Stimulated activated naive B cell treated with anti-CD40 and anti-IgM and Interleukin-4, amounts not matched to agents 10 μg/mL and 1 μg/mL and 100 μg/mL, for 72 hours (primary cell): ENCODE measurements around the gene MR1.
"Not testable (repeated sequence)": the region's sequence is repeated elsewhere in the genome, so short reads cannot be mapped to it uniquely, and the experiment has no call there.

Experiments used
- ATAC-seq, 2 donors: fragments of 150-1000 bp; cut with Tn5 transposase; replicated peaks; 2 replicates each; pipeline ENCODE4 v1.10.0; 2021; ENCODE audit warnings: moderate library complexity in 1 of 2
- DNase-seq: peaks from one replicate; pipeline ENCODE4 v3.0.0; 2021
- H3K27ac Mint-ChIP-seq: one replicate; pipeline ENCODE4 v1.8.0; 2022; ENCODE audit warnings: mild to moderate bottlenecking, mixed read lengths
- H3K27me3 Mint-ChIP-seq, 2 donors: one replicate each; pipeline ENCODE4 v1.8.0; 2022; ENCODE audit warnings: mixed read lengths in 2 of 2
- H3K36me3 Mint-ChIP-seq, 2 donors: one replicate each; pipeline ENCODE4 v1.8.0; 2022; ENCODE audit warnings: mixed read lengths in 2 of 2, mild to moderate bottlenecking in 1 of 2
- H3K4me1 Mint-ChIP-seq, 2 donors: one replicate each; pipeline ENCODE4 v1.8.0; 2022; ENCODE audit warnings: mixed read lengths in 2 of 2, mild to moderate bottlenecking in 1 of 2
- H3K4me3 Mint-ChIP-seq, 2 donors: one replicate each; pipeline ENCODE4 v1.8.0; 2022; ENCODE audit warnings: mild to moderate bottlenecking in 2 of 2, mixed read lengths in 2 of 2, moderate library complexity in 1 of 2
- H3K9me3 Mint-ChIP-seq, 2 donors: one replicate each; pipeline ENCODE4 v1.8.0; 2022; ENCODE audit warnings: mixed read lengths in 2 of 2, mild to moderate bottlenecking in 1 of 2

The MR1 gene

DNA sequence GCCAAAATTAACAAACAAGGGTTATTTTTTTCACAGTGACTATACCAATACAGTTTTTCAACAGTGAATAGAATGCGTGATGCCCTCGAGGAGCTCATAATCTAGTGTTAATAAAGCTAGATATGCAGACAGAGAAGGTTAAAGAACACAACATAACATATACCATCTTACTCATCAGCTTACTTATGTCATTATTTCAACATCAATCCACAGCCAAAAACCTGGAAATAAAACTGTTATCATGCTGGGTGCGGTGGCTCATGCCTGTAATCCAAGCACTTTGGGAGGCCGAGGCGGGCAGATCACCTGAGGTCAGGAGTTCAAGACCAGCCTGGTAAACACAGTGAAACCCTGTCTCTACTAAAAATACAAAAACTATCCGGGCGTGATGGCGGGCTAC, 17.2 kb upstream of the MR1 start:
- H3K36me3 Mint-ChIP-seq, result peaks cover 23 to 28% of the 10 kb centered on the region in 2 donors
- no peak overlapping the region for H3K4me3 Mint-ChIP-seq
- H3K9me3 Mint-ChIP-seq, result peaks cover 0 to 2% of the 10 kb centered on the region in 2 donors
- no peaks in the 10 kb centered on the region for H3K27me3 Mint-ChIP-seq
- ATAC-seq (no peak), DNase-seq (no peak)
- peaks cover 25 to 32% of the 10 kb centered on the region in 2 donors for H3K4me1 Mint-ChIP-seq
- no peak overlapping the region for H3K27ac Mint-ChIP-seq

GRCh38 chr1:181018901-181019681, 14.7 kb upstream of the MR1 start:
- ATAC-seq (no peak), DNase-seq (no peak)
- H3K36me3 Mint-ChIP-seq, result peaks cover 15 to 20% of the 10 kb centered on the region in 2 donors
- H3K9me3 Mint-ChIP-seq, result no peaks in the 10 kb centered on the region
- H3K27me3 Mint-ChIP-seq, result no peaks in the 10 kb centered on the region
- H3K27ac Mint-ChIP-seq, result peak overlapping the region; percentile 80
- peaks cover 18 to 41% of the 10 kb centered on the region in 2 donors for H3K4me1 Mint-ChIP-seq
- peak overlapping the region; percentile 1 to 34 for H3K4me3 Mint-ChIP-seq

DNA sequence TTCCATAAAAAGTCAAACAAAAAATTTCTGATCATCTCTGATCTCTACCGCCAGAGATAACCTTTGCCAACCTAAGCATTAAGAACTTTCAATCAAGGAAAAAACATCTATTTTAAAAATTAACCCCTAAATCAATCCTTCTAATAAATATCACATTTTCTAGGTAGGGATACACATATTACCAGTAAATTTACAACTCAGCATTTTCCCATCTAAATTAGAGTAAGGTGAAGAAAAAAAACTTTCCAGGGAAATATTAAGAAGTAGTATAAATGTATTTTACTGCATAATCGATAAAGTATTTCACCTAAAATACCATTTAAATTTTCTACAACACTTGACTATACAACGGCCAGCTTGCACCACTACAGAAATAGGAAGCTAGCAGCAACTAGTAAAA, 12.6 kb upstream of the MR1 start:
- ATAC-seq (no peak), DNase-seq (no peak)
- Mint-ChIP-seq H3K4me3 (peak overlapping the region; percentile 88 to 93), H3K27me3 (no peaks in the 10 kb centered on the region), H3K36me3 (peaks cover 15 to 20% of the 10 kb centered on the region in 2 donors), H3K4me1 (peaks cover 18 to 41% of the 10 kb centered on the region in 2 donors), H3K27ac (no peak overlapping the region), H3K9me3 (no peaks in the 10 kb centered on the region)

DNA sequence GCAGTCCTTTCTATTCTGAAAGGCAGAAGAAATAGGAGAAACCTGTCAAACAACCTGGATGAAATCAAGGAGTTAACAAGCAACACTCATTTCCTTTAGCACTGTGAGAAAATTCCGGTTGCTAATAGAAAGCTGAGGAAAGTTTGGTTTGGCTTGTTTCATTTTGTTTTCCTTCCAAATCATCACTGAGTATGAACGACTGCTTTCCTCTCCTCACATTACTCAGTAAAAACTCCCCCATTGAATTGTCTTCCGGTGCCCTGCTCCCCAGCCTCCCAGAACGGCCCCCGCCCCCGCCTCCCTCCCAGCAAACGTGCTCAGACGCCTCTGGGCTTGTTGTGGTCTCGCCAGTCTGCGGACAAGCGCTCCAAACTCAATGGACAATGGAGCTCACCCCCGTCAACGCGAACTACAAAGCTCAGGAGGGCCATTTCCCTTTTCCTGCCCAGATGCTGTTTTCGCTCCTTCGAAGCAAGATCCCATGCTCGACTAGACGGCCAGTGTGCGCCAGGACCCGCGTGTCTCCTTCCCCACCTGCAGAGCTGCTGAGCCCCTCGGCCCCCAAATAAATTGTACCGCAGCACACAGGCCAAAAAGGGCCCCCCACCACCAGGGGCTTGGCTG, 11.9 kb upstream of the MR1 start:
- peaks cover 18 to 41% of the 10 kb centered on the region in 2 donors for H3K4me1 Mint-ChIP-seq
- H3K36me3 Mint-ChIP-seq, result peaks cover 13 to 20% of the 10 kb centered on the region in 2 donors
- peak overlapping the region; percentile 96 for H3K27ac Mint-ChIP-seq
- DNase-seq (peak; percentile 42), ATAC-seq (peak; percentile 46 to 65)
- H3K27me3 Mint-ChIP-seq, result no peaks in the 10 kb centered on the region
- H3K4me3 Mint-ChIP-seq, result peak overlapping the region; percentile 88 to 93
- no peaks in the 10 kb centered on the region for H3K9me3 Mint-ChIP-seq

DNA sequence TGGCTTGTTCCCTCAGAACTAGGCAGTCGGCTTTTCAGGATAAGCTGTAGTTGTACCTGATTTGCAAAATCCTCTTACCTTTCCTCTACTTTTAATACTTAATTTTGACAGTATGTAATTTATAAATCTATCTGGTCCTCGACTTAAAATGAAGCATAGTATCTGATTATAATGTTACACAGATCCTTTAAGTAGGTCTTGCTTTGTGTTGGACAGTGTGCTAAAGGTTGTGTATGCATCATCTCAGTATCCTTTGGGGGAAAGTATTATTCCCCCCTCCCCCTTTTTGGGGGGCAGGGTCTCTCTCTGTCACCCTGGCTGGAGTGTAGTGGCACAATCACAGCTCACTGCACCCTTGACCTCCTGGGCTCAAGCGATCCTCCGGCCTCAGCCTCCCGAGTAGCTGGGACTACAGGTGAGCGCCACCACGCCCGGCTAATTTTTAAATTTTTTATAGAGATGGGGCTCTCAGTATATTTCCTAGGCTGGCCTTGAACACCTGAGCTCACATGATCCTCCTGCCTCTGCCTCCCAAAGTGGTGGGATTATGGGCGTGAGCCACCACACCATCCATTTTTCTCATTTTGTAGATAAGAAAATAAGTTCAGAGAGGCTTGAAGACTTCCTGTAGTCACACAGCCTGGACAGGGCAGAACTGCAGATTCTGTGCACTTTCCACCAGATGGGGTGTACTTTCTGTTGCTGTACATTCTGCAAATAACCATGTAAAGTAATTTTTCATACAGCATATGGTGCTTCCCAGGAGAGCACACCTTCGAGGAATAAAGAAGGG, 10.3 kb upstream of the MR1 start:
- H3K4me3 Mint-ChIP-seq, result peak overlapping the region; percentile 88 to 93
- peaks cover 9 to 14% of the 10 kb centered on the region in 2 donors for H3K36me3 Mint-ChIP-seq
- H3K27me3 Mint-ChIP-seq, result no peaks in the 10 kb centered on the region
- H3K27ac Mint-ChIP-seq, result peak overlapping the region; percentile 96
- DNase-seq, result no peak
- H3K4me1 Mint-ChIP-seq, result peaks cover 20 to 42% of the 10 kb centered on the region in 2 donors
- no peaks in the 10 kb centered on the region for H3K9me3 Mint-ChIP-seq
- no peak for ATAC-seq

GRCh38 chr1:181028196-181028595, 5.6 kb upstream of the MR1 start:
- H3K4me1 Mint-ChIP-seq, result peaks cover 16 to 25% of the 10 kb centered on the region in 2 donors
- no peaks in the 10 kb centered on the region for H3K27me3 Mint-ChIP-seq
- H3K36me3 Mint-ChIP-seq, result peaks cover 0 to 6% of the 10 kb centered on the region in 2 donors
- DNase-seq, result no peak
- ATAC-seq, result no peak
- H3K9me3 Mint-ChIP-seq, result no peaks in the 10 kb centered on the region
- no peak overlapping the region for H3K27ac Mint-ChIP-seq
- H3K4me3 Mint-ChIP-seq, result no peak overlapping the region

DNA sequence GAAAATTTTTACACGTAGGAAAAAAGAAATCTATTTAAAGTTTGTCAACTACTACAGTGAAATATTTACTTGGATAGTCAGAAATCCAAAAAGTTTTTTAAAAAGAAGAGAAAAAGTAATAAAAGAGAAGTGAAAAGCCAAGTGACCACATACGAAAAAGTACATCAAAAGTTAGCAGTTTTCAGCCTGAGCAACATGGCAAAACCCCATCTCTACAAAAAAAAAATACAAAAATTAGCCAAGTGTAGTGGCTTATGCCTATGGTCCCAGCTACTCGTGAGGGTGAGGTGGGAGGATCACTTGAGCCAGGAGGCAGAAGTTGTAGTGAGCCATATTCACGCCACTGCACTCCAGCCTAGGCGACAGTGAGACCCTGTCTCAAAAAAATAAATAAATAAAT, 5.2 kb upstream of the MR1 start:
- ATAC-seq (peak; percentile 41 to 49), DNase-seq (no peak)
- no peak overlapping the region for H3K4me3 Mint-ChIP-seq
- peaks cover 19 to 28% of the 10 kb centered on the region in 2 donors for H3K4me1 Mint-ChIP-seq
- H3K27ac Mint-ChIP-seq, result no peak overlapping the region
- no peaks in the 10 kb centered on the region for H3K9me3 Mint-ChIP-seq
- H3K36me3 Mint-ChIP-seq, result peaks cover 0 to 7% of the 10 kb centered on the region in 2 donors
- H3K27me3 Mint-ChIP-seq, result no peaks in the 10 kb centered on the region

DNA sequence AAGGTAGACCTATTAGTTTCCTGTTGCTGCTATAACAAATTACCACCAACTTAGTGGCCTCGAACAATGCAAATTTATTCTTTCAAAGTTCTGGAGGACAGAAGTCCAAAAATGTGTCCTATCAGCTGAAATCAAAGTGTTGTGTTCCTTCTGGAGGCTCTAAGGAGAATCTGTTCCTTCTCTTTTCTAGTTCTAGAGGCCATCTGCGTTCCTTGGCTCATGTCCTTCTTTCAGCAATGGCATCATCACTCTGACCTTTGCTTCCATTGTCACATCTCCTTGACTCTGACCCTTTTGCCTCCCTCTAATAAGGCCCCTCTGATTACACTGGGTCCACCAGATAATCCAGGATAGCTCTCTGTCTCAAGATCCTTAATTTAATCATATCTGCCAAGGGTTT, 1.2 kb upstream of the MR1 start:
- no peak for DNase-seq
- Mint-ChIP-seq H3K27me3 (no peaks in the 10 kb centered on the region), H3K27ac (peak overlapping the region; percentile 99), H3K4me3 (no peak overlapping the region), H3K36me3 (peaks cover 9 to 16% of the 10 kb centered on the region in 2 donors), H3K4me1 (peaks cover 35 to 58% of the 10 kb centered on the region in 2 donors), H3K9me3 (no peaks in the 10 kb centered on the region)
- no peak for ATAC-seq

GRCh38 chr1:181033128-181033798, 520 bp upstream of the MR1 start:
- Mint-ChIP-seq H3K27ac (peak overlapping the region; percentile 99), H3K27me3 (no peaks in the 10 kb centered on the region), H3K4me3 (peak overlapping the region; percentile 87 to 88), H3K9me3 (no peaks in the 10 kb centered on the region), H3K36me3 (peaks cover 15 to 23% of the 10 kb centered on the region in 2 donors), H3K4me1 (peaks cover 39 to 60% of the 10 kb centered on the region in 2 donors)
- DNase-seq (peak; percentile 49), ATAC-seq (peak; percentile 54 to 62)

DNA sequence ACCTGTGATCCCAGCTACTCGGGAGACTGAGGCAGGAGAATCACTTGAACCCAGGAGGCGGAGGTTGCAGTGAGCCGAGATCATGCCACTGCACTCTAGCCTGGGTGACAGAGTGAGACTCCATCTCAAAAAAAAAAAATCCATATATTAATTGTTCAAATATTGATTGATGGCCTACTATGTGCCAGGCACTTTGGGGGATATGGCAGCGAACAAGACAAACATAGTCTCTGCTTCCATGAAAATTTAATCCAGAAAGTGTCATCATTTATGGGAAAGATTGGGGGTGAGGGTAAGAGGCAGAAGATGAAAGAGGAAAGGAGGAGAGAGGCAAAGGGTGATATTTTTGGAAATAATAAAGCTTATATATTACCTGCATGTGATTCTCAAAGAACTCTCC, 1.4 kb downstream of the MR1 start:
- H3K27ac Mint-ChIP-seq, H3K9me3 Mint-ChIP-seq, DNase-seq, ATAC-seq, H3K27me3 Mint-ChIP-seq: not testable (repeated sequence)
- Mint-ChIP-seq H3K36me3 (peaks cover 27 to 38% of the 10 kb centered on the region in 2 donors), H3K4me1 (peaks cover 41 to 65% of the 10 kb centered on the region in 2 donors), H3K4me3 (peak overlapping the region; percentile 37 to 61)

GRCh38 chr1:181036107-181036836, 2.5 kb downstream of the MR1 start:
- ATAC-seq, result no peak
- H3K27ac Mint-ChIP-seq, result peak overlapping the region; percentile 20
- H3K27me3 Mint-ChIP-seq, result no peaks in the 10 kb centered on the region
- H3K4me1 Mint-ChIP-seq, result peaks cover 44 to 71% of the 10 kb centered on the region in 2 donors
- peaks cover 32 to 43% of the 10 kb centered on the region in 2 donors for H3K36me3 Mint-ChIP-seq
- DNase-seq, result no peak
- H3K4me3 Mint-ChIP-seq, result peak overlapping the region; percentile 26 to 61
- H3K9me3 Mint-ChIP-seq, result no peaks in the 10 kb centered on the region

DNA sequence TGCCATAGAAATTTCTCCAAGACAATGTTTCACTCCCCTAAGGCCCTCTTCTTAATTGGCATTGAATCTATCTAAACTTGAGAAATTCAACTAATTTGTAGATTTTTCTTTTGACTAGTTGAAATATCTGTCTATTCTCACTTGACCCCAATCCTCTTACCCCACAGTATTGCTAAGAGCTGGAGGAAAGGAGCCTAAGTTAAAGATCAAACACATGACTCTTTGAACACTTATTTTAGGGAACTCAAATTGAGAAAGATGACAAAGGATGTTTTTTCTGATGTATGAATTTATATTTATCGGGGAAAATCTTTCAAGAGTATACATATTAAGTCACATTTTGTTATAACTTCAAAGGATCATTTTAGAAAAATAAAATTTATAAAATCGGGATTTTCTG, 3.6 kb downstream of the MR1 start:
- ATAC-seq (no peak), DNase-seq (no peak)
- H3K9me3 Mint-ChIP-seq, result no peaks in the 10 kb centered on the region
- H3K4me3 Mint-ChIP-seq, result no peak overlapping the region
- no peak overlapping the region for H3K27ac Mint-ChIP-seq
- H3K27me3 Mint-ChIP-seq, result no peaks in the 10 kb centered on the region
- peaks cover 49 to 78% of the 10 kb centered on the region in 2 donors for H3K4me1 Mint-ChIP-seq
- peaks cover 36 to 50% of the 10 kb centered on the region in 2 donors for H3K36me3 Mint-ChIP-seq

- Mint-ChIP-seq H3K27me3 (no peaks in the 10 kb centered on the region), H3K27ac (no peak overlapping the region), H3K4me1 (peaks cover 43 to 75% of the 10 kb centered on the region in 2 donors), H3K4me3 (no peak overlapping the region), H3K9me3 (no peaks in the 10 kb centered on the region), H3K36me3 (peaks cover 43 to 49% of the 10 kb centered on the region in 2 donors)
- ATAC-seq (peak; percentile 35 to 48), DNase-seq (peak; percentile 32)
Measured at GRCh38 chr1:181038399-181038873, 4.7 kb downstream of the MR1 start.
